NCI-H2107 (cell line): Measurements from ENCODE around the gene DCAF15.
"Not testable (repeated sequence)": the region's sequence is repeated elsewhere in the genome, so short reads cannot be mapped to it uniquely, and the experiment has no call there.

Experiments used
- DNase-seq: peaks from one replicate; lab custom pipeline; 2025; lab: John Stamatoyannopoulos, UW

DCAF15 gene

GRCh38 chr19:13959962-13960862 lies 7.9 kb downstream of the DCAF15 start:
- no peak for DNase-seq

- DNase-seq = no peak
These were observed 8.8 kb downstream of the DCAF15 start for GRCh38 chr19:13960863-13961784.

GRCh38 chr19:13961826-13962698 lies 9.8 kb downstream of the DCAF15 start:
- no peak for DNase-seq

- DNase-seq = no peak
These were observed 10.6 kb downstream of the DCAF15 start for GRCh38 chr19:13962699-13963602.

GRCh38 chr19:13963603-13964105 lies 11.3 kb downstream of the DCAF15 start:
- no peak for DNase-seq

GRCh38 chr19:13964776-13965175 lies 12.5 kb downstream of the DCAF15 start:
- DNase-seq = no peak

GRCh38 chr19:13965377-13965896 lies 13.1 kb downstream of the DCAF15 start:
- no peak for DNase-seq

GRCh38 chr19:13965926-13966683 lies 13.8 kb downstream of the DCAF15 start:
- no peak for DNase-seq

GRCh38 chr19:13966684-13967128 lies 14.4 kb downstream of the DCAF15 start:
- DNase-seq = no peak

GRCh38 chr19:13967206-13967605 lies 14.9 kb downstream of the DCAF15 start:
- DNase-seq = not testable (repeated sequence)

- no peak for DNase-seq
These were observed 16.1 kb downstream of the DCAF15 start for GRCh38 chr19:13968383-13968935.

- no peak for DNase-seq
These were observed 16.7 kb downstream of the DCAF15 start for GRCh38 chr19:13968999-13969398.

- no peak for DNase-seq
These were observed 17.6 kb downstream of the DCAF15 start for GRCh38 chr19:13969897-13970296.

- DNase-seq = not testable (repeated sequence)
These were observed 19.6 kb downstream of the DCAF15 start for GRCh38 chr19:13971868-13972267.

- no peak for DNase-seq
These were observed 20.3 kb downstream of the DCAF15 start for GRCh38 chr19:13972368-13973155.

- not testable (repeated sequence) for DNase-seq
These were observed 21.2 kb downstream of the DCAF15 start for GRCh38 chr19:13973479-13973878.

GRCh38 chr19:13974073-13974472 lies 21.8 kb downstream of the DCAF15 start:
- DNase-seq = no peak

- DNase-seq = no peak
These were observed 23.6 kb downstream of the DCAF15 start for GRCh38 chr19:13975870-13976269.
